IPS-18a (cell line): ENCODE measurements around the gene RAB6B.

Experiments used
- H3K27ac ChIP-seq: one replicate; pipeline ENCODE4 v1.5.1; 2013; ENCODE audit warnings: low read length
- H3K27me3 ChIP-seq: one replicate; pipeline ENCODE4 v1.6.1; 2013; ENCODE audit warnings: mild to moderate bottlenecking, low read length; ENCODE audit not compliant: control insufficient read depth, insufficient read depth
- H3K36me3 ChIP-seq: one replicate; pipeline ENCODE4 v1.6.1; 2013; ENCODE audit warnings: low read depth, low read length; ENCODE audit not compliant: control insufficient read depth
- H3K4me1 ChIP-seq: one replicate; pipeline ENCODE4 v1.6.1; 2013; ENCODE audit warnings: low read depth, low read length; ENCODE audit not compliant: control insufficient read depth
- H3K4me3 ChIP-seq: one replicate; pipeline ENCODE4 v1.5.1; 2013; ENCODE audit warnings: low read length
- H3K9ac ChIP-seq: one replicate; pipeline ENCODE4 v1.6.1; 2013; ENCODE audit warnings: mild to moderate bottlenecking, low read length, moderate library complexity
- H3K9me3 ChIP-seq: one replicate; pipeline ENCODE4 v1.6.1; 2013; ENCODE audit warnings: low read depth, low read length; ENCODE audit not compliant: control insufficient read depth

RAB6B gene

DNA sequence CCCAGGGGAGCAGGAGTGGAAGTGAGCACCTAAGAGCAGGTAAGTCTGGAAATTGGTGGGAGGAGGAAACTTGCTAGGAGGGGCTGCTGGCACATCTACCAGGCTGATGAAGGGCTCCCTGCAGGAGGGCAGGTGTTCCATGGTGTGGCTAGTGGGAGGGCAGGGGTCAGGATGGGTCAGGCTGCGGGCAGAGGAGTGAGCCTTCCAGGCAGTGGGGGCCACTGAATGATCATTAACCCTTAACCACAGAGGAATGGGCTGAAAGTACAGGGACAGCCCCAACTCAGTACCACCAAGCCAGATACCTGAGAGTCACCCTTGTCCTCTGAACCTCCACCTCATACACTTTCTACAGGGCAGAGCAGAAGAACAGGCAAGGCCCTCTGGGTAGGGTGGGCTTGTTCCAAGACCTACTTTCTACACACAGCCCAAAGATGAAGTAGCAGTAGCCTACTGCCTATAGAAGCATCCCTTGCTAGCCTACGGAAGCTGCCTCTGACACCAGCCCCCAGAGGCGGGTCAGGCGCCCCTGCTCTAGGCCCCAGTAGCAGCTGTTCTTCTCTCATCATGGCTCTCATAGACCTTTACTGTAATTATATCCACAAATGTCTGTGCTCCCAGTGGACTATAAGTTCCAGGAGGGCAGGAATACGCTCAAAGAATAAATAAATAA lies 4.6 kb downstream of the RAB6B start:
- H3K4me3 ChIP-seq, result no peak overlapping the region
- H3K27ac ChIP-seq, result no peak overlapping the region
- H3K9me3 ChIP-seq, result no peaks in the 10 kb centered on the region
- peaks cover 6% of the 10 kb centered on the region for H3K4me1 ChIP-seq
- no peak overlapping the region for H3K9ac ChIP-seq
- no peaks in the 10 kb centered on the region for H3K36me3 ChIP-seq
- peaks cover 22% of the 10 kb centered on the region for H3K27me3 ChIP-seq

DNA sequence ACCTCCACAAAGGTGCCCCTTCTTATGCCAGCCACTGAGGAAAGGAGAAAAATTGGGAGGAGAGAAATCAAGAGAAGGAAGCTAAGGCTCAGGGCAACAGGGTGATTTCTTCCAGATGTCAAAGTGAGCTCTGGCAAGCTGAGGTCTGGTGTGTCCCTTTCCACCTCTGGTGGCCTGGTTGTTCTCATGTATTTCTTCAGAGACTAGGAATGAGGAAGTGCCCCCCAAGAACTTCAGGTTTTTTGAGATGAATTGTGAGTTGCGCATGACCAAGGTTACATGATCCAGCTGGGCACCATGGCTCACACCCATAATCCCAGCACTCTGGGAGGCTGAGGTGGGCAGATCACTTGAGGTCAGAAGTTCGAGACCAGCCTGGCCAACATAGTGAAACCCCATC lies 5.6 kb downstream of the RAB6B start:
- Histone ChIP-seq H3K4me1 (peaks cover 6% of the 10 kb centered on the region), H3K27me3 (peaks cover 18% of the 10 kb centered on the region)

DNA sequence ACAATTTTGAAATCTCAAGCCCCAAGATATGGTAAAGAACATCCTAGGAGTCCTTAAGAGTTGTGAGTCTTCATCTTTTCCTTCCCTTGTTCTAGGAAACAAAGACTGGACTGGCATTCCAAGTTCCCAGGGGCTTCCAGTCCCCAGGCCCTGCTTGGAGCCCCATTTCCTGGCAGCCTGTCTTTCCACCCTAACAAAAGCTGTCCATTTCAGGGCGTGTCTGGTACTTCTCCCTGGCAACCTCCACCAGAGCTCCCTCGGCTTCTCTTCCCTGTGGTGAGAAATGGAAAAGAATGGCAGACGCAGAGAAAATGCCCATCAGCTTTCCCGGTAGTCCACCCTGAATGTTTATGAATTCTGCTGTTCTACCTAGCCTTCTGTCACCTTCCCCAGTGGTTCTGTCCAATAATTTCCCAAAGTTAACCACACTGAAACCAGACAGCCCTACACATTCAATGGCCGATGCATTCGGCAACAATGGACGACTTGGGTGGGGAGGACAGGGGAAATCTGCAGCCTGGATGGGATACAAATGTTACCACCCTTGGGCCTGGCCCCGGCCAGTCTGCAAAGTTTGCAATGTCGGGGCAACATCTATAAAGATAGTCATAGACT lies 6.8 kb downstream of the RAB6B start:
- H3K36me3 ChIP-seq, result no peaks in the 10 kb centered on the region
- H3K4me1 ChIP-seq, result peaks cover 3% of the 10 kb centered on the region
- no peak overlapping the region for H3K4me3 ChIP-seq
- no peak overlapping the region for H3K27ac ChIP-seq
- no peaks in the 10 kb centered on the region for H3K9me3 ChIP-seq
- H3K9ac ChIP-seq, result no peak overlapping the region
- H3K27me3 ChIP-seq, result peaks cover 8% of the 10 kb centered on the region

More for the DNA sequence above, 5.6 kb downstream of the RAB6B start:
- no peak overlapping the region for H3K27ac ChIP-seq
- no peak overlapping the region for H3K9ac ChIP-seq
- no peaks in the 10 kb centered on the region for H3K36me3 ChIP-seq
- no peaks in the 10 kb centered on the region for H3K9me3 ChIP-seq
- no peak overlapping the region for H3K4me3 ChIP-seq

DNA sequence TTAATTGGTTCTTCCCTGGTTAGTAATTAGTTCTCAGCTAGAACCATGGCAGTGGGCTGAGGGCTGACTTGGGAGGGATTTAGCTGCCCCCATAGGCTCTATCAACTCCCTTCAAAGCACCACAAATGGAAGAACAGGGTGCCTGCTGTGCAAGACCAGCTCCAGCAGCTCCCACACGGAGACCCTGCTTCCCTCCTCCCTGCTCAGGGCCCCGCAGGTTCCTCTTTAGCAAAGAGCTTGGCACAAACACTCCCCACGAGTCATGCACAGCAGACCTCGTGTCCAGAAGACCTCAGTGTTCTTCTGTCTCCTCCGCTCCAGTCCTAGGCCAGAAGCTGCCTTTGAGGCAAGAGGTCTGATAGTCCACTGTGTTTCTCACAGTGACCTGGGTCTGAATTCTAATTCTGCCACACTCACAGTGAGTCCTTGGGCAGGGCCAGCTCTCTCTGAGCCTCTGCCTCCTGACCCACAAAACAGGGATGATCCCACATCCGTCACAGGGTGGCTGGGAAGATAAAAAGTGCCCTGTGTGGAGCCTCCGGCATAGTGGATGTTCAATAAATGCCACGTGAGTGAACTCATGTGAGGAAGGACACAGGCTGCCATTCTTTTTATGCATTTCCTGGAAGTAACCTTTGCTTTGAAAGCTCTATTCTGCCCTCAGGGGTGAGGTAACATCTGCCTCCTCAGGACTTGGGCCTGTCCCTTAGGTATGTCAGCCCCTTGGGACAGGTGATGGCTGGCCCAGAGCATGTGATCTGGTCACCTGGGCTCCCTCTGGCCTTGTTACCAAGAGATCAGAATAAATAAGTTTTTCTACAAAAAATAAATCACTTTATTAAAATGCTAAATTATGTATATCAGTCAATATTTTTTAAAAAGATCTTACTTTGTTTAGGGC lies 7.6 kb downstream of the RAB6B start:
- Histone ChIP-seq H3K9ac (no peak overlapping the region), H3K4me3 (no peak overlapping the region), H3K27ac (no peak overlapping the region), H3K27me3 (peaks cover under 1% of the 10 kb centered on the region), H3K4me1 (no peaks in the 10 kb centered on the region), H3K36me3 (no peaks in the 10 kb centered on the region), H3K9me3 (no peaks in the 10 kb centered on the region)

DNA sequence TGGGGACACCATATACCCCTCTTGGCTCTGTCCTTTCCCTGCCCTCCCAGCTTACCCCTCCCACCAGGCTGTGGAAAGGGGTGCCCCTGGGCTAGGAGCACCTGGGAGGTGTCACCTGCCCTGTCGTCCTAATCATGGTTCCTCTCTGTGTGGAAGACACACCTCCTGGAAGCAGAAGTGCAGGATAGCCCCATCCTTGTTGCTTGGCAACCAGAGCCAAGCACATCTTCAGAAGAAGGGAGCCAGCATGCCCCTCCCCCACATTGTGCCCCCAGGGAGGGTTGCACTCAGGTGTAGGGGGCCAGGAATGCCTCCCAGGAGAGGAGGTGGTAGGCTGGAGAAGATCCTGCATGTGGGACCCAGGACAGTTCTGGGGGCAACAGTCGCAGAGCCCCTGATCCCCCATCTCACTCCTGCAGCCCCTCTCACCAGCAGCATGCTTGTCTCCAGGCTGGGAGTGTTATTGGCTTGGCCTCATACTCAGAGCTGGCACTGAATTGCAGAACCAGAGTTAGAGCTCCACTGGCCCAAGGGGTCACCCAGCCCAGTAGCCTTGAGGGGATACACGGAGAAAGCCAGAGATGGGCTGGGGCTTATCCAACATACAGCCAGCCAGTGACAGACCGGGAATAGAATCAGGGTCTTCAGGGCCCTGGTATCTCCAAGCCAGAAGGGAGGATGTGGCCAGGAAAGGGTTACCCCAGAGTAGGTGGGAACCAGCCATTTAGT lies 8.4 kb downstream of the RAB6B start:
- H3K4me3 ChIP-seq, result no peak overlapping the region
- H3K27ac ChIP-seq, result no peak overlapping the region
- no peaks in the 10 kb centered on the region for H3K36me3 ChIP-seq
- no peaks in the 10 kb centered on the region for H3K27me3 ChIP-seq
- H3K9ac ChIP-seq, result no peak overlapping the region
- no peaks in the 10 kb centered on the region for H3K4me1 ChIP-seq
- H3K9me3 ChIP-seq, result no peaks in the 10 kb centered on the region

DNA sequence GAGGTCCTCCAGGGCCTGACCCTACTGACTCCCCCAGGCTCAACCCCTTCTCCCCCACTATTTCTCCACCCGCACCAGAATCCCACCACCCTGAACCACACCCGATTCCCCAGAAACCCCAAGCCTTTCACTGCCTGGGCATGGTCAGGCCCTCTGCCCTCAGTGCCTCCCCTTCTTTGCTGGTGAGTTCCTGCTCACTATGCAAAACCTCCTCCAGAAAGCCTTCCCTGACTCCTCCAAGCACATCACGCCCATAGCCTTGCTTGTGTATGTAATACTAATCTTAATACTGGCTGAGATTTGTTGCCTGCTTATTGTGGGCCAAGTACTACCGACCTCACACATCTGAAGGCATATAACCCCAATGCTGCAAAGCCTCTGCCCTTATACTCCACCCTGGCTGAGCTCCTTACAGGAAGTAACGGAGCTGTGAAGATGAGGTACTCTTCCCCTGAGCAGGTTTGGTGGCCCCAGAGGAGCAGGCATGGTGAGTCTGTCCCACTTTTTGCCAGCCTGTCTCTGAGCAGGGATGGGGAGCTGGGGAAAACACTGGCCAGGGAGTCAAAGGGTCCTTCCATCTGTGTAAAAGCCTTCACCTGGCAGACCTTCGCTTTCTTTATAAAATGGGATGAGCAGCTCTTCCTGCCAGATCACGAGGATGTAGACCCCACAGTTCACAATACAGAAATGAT lies 9.5 kb downstream of the RAB6B start:
- H3K4me3 ChIP-seq, result no peak overlapping the region
- H3K4me1 ChIP-seq, result no peaks in the 10 kb centered on the region
- H3K9me3 ChIP-seq, result no peaks in the 10 kb centered on the region
- H3K36me3 ChIP-seq, result no peaks in the 10 kb centered on the region
- no peak overlapping the region for H3K9ac ChIP-seq
- no peaks in the 10 kb centered on the region for H3K27me3 ChIP-seq
- H3K27ac ChIP-seq, result no peak overlapping the region

DNA sequence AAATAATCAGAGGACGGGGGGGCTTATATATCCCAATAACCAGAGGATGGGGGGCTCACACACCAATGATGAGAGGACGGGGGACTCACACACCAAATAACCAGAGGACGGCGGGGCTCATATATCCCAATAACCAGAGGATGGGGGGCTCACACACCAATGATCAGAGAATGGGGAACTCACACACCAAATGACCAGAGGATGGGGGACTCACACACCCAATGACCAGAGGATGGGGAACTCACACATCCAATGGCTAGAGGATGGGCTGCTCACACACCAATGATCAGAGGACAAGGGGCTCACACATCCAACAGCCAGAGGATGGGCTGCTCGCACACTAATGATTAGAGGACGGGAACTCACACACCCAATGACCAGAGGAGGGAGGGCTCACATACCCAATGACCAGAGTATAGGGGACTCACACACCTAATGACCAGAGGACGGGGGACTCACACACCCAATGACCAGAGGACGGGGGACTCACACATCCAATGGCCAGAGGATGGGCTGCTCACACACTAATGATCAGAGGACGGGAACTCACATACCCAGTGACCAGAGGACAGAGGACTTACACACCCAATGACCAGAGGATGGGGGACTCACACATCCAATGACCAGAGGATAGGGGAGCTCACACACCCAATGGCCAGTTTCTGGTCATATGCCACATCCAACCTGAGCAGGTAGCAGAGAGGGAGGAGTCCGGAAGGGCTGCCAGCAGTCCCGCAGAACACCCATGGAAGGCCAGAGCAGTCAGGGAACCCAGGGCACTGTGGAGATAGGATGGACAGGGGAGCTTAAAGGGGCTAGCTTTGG lies 10.6 kb downstream of the RAB6B start:
- Histone ChIP-seq H3K4me3 (no peak overlapping the region), H3K27me3 (no peaks in the 10 kb centered on the region), H3K36me3 (no peaks in the 10 kb centered on the region), H3K4me1 (no peaks in the 10 kb centered on the region), H3K27ac (no peak overlapping the region), H3K9me3 (no peaks in the 10 kb centered on the region), H3K9ac (no peak overlapping the region)

DNA sequence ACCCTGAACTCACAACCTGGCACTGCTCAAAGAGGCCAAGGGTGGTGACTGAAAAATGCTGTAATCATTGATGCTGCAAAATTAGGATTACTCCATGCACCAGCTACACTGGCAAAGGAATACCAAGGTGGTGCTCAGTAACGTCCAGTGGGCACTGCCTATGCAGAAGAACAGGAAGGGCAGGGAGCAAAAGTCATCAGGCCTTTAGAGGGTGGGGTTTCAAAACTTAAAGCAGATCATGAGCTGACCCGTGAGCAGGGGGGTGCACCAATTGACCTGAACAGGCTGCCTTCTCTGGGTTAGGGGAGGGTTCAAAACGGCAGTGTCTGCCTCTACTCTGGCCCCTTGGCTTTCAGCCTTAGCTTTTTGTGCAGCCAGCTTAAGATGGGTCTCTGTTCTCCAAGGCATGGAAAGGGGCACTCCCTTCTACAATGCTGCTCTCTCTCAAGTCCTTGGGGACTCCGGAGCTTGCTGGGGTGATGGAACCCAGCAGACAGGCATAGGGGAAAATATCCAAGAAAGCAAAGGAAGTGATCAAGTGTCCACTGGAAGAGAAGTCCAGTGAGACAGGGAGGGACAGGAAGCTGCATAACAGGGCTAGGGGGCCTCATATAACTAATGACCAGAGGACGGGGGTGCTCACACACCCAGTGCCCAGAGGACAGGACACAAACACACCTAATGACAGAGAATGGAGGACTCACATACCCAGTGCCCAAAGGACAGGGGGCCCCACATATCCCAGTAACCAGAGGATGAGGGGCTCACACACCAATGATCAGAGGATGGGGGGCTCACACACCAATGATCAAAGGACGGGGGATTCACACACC lies 11.4 kb downstream of the RAB6B start:
- Histone ChIP-seq H3K27ac (no peak overlapping the region), H3K9me3 (no peaks in the 10 kb centered on the region), H3K4me1 (no peaks in the 10 kb centered on the region), H3K9ac (no peak overlapping the region), H3K36me3 (no peaks in the 10 kb centered on the region), H3K4me3 (no peak overlapping the region), H3K27me3 (no peaks in the 10 kb centered on the region)

DNA sequence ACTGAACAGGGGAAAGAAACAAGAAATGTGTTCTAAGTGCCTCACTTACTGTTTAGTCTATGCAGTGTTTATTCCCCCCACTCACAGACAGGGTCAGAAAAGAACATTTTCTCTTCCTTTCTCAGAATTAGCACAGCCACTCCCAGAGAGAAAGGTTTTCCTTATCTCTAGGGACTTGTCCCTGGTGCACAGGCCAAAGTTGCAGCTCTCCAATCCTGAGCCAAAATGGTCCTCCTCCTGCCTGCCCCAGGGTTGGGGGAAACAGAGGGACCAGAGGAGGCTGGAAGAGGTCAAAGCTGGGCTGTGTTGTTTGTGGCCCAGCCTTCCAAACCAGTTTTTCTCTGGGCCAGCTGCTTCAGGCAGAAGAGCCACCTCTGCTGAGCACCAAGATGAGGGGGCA lies 12.0 kb downstream of the RAB6B start:
- H3K27me3 ChIP-seq, result no peaks in the 10 kb centered on the region
- H3K9me3 ChIP-seq, result no peaks in the 10 kb centered on the region
- H3K4me3 ChIP-seq, result no peak overlapping the region

More for the DNA sequence above, 12.0 kb downstream of the RAB6B start:
- no peaks in the 10 kb centered on the region for H3K4me1 ChIP-seq
- no peaks in the 10 kb centered on the region for H3K36me3 ChIP-seq
- no peak overlapping the region for H3K9ac ChIP-seq
- H3K27ac ChIP-seq, result no peak overlapping the region
